GM12864 (cell line): ENCODE measurements around the gene ERC2.

ENCODE experiments used
- DNase-seq: peaks from one replicate; pipeline ENCODE4 v3.0.0-alpha.2; 2011; ENCODE audit warnings: low read depth
- H3K4me3 ChIP-seq: 2 replicates; pipeline ENCODE4 v1.5.1; 2011; ENCODE audit warnings: mild to moderate bottlenecking, low read depth, low read length, control low read depth
- CTCF ChIP-seq: IDR thresholded peaks from 2 replicates; pipeline ENCODE4 v1.5.1; 2011; ENCODE audit warnings: low read depth, mild to moderate bottlenecking, moderate library complexity, low read length, control low read depth, inconsistent platforms; ENCODE audit errors: missing control alignments

The ERC2 gene

DNA sequence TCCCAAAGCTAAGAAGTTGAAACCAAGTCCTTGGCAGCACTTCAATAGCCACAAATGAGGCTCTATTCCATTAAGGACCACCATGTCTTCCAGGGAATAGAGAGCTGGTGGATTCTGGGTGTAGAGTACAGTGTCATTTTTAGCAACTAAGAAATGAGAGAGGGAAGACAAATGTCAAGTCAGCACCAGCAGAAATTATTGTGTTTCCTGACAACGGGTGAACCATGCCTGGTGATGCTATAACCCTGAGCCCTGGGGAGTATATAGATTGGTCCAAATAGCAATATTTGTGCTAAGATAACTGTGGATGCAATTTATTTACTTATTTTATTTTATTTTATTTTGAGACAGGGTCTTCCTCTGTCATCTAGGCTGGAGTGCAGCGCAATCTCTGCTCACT lies 675.5 kb downstream of the ERC2 start:
- H3K4me3 ChIP-seq = no peak overlapping the region
- TF ChIP-seq CTCF = no peak
- DNase-seq = no peak

- no peak for DNase-seq
- no peak for TF ChIP-seq CTCF
- H3K4me3 ChIP-seq = no peak overlapping the region
Observed at GRCh38 chr3:55792009-55792408, 676.3 kb downstream of the ERC2 start.

GRCh38 chr3:55790596-55791350 lies 677.5 kb downstream of the ERC2 start:
- TF ChIP-seq CTCF = no peak
- DNase-seq = no peak
- H3K4me3 ChIP-seq = no peak overlapping the region

DNA sequence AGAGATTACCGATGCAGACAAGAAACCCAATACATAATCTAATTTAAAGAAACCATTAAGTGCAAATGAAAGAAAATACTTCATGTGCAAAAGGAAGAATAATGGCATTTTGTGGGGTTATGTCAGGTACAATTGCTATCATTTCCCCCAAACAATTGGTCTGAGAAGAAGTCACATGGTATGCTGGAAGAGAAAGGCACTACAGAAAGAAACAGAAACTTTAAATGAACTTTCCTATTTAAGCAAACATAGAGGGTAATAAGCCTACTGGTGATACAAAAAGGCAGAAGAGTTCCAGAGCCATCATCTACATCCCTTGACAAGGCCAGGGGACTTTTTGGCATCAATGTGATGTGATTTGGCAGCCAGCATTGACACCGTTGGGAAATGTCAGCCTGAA lies 678.8 kb downstream of the ERC2 start:
- no peak for DNase-seq
- no peak overlapping the region for H3K4me3 ChIP-seq
- TF ChIP-seq CTCF = no peak

GRCh38 chr3:55782807-55783206 lies 685.5 kb downstream of the ERC2 start:
- no peak for DNase-seq
- no peak overlapping the region for H3K4me3 ChIP-seq
- no peak for TF ChIP-seq CTCF

GRCh38 chr3:55782351-55782750 lies 685.9 kb downstream of the ERC2 start:
- no peak overlapping the region for H3K4me3 ChIP-seq
- TF ChIP-seq CTCF = no peak
- DNase-seq = no peak

- no peak for DNase-seq
- TF ChIP-seq CTCF = no peak
- H3K4me3 ChIP-seq = no peak overlapping the region
Observed at GRCh38 chr3:55780913-55781312, 687.4 kb downstream of the ERC2 start.
